ENCODE results near the gene TBC1D10A.
A peak's percentile ranks its signal among the peaks of the same experiment; 100 is the strongest.

Gene TBC1D10A

DNA sequence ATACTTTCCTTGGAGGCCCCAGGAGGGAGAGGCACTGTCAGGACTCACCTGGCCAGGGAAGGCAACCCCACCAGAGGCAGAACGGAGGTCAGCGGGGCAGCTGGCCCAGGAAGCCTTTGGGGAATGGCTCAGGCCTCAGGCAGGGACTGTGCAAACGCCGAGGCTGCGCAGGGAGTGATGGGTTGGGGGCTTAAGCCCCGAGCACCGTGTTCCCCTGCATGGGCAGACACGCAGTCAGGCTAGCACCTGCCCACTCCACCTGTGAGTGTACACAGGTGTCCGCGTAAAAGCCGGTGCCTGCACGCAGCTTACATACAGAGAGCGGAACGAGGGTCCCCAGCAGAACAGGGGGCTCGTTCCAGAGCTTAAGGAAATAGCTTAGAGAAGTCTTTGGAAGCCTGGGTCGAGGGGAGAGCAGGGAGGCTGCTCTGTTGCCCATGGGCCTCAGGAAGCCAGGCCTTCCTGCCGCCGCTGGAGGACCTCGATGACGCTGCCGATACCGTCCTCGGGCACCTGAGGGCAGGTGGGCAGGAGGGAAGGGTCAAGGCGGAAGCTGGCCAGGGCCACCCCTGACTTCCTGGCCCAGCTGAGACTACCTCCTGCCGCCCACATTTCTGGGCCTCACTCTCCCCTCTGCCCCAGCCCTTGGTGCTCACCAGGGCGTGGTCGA, 41.4 kb downstream of the TBC1D10A start:
- no peak for DNase-seq

DNA sequence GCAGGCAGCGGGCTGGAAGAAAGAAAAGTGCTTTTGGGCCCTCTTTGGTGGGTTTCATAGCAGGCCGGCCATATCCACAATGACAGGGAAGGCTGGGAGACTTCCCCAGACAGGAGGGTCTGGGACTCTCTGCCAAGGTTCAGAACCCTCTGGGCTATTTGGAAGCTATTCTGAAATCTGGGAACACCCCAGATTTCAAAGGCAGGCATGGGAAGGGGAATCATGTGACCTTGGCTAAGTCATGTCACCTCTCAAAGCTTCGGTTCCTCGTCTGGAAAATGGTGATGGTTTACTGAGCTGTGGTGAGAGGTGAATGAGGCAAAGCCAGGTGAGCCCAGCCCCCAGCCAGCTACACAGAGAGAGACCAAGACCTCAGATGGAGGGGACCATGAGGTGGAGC, 42.1 kb downstream of the TBC1D10A start:
- no peak for DNase-seq

DNA sequence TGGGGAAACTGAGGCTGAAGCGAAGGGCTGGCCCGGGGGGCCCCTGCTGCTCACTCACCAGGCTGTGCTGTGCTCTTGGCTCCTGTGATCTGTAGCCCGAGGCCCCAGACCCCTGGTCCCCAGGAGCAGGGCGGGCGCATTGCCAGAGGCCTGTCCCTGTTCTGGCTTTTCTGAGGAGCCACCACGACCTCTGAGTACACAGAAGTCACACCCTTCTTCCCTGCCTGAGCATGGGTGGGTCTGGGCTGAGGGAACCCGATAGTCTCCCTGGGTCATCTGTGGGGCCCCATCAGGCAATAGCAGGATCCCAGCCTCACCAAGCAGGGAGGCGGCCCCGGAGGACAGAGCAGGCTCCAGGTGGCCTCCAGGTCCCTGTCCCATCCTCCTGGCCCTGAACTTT, 42.6 kb downstream of the TBC1D10A start:
- no peak for DNase-seq

DNA sequence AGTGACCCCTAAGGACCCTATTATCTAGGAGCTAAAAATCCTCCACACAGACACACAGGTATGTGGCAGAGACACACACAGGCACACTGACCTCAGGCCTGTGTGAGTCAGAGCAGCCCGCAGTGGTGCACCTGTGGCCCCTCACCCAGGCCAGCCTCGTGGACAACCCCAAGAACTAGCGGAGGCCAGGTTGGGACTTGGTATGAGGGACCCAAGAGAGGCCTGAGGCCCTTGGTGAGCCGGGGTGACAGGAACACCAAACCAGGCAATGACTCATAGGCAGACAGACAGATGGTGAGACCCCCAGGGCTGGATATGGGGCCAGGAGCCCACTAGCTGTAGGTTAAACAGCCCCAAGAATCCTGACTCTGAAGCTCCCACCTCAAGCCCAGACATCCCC, 43.4 kb downstream of the TBC1D10A start:
- no peak for DNase-seq

DNA sequence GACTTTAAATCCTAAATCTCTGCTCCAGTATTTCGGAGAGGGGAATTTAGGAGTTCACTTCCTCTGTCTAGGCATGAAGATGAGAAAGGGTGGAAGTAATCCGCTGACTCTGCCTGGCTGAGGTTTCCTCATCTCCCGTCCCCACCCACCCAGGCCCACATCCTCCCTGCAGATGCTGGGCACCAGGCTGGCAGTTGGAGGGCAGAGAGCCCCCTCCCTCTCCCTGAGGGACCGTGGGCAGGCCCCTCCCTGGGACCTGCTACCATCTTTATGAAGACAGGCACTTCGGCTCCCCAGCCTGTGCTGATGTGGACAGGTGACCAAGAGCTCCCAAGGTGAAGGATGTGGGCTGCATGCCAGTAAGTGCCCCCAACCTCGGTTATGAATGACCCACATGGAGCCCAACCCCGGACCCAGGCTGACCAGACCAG, 44.1 kb downstream of the TBC1D10A start:
- DNase-seq = no peak

DNA sequence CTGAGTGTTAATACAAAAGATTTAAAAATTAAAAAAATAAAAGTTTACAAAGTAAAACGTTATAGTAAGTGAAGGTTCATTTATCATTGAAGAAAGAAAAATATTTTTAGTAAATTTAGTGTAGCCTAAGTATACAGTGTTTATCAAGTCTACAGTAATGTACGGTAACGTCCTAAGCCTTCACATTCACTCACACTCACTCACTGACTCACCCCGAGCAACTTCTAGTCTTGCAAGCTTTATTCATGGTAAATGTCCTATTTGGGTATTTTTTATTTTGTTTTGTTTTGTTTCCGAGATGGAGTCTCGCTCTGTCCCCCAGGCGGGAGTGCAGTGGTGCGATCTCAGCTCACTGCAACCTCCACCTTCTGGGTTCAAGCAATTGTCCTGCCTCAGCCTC, 46.2 kb downstream of the TBC1D10A start:
- DNase-seq = no peak

DNA sequence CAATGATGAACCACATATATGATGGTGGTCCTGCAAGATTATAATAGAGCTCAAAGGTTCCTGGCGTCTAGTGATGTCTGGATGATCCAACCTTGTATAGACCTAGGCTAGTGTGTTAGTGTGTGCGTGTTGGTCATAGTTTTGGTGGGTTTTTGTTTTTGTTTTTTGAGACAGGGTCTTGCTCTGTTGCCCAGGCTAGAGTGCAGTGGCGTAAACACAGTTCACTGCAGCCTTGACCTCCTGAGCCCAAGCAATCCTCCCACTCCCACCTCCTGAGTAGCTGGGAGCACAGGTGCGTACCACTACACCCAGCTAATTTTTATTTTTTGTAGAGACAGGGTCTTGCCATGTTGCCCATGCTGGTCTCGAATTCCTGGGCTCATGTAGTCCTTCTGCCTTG, 46.8 kb downstream of the TBC1D10A start:
- DNase-seq = no peak

DNA sequence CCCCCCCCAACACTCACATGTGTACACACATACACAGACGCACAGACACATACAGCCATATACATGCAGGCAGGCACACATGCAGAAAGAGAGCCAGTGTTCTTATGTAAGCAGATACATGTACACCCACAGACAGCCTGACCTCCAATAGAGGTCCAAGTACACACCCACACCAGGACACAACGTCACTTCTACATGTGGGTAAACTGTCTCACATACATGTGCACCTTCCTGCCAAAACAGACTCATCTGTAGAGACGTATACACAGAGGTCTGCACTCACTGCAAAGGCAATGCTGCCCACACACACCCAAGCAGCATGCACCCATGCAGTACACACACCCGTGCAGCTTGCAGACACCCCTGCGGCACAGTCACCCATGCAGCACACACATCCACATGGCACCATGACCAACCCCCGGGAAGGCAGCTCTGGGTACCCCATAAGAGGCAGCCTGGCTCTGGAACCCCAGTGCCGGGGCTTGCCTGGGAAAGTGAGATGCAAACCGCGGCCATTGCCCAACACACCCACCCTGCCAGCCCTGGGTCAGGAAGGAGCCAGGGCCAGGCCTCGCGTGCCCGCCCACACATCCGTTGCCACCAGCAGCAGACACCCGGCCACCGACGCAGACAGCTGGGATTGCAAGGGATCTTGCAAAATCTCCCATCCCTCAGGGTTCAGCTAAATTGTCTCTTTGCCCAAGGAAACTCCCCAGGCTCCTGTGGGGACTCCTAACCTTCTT, 47.5 kb downstream of the TBC1D10A start:
- DNase-seq = no peak

DNA sequence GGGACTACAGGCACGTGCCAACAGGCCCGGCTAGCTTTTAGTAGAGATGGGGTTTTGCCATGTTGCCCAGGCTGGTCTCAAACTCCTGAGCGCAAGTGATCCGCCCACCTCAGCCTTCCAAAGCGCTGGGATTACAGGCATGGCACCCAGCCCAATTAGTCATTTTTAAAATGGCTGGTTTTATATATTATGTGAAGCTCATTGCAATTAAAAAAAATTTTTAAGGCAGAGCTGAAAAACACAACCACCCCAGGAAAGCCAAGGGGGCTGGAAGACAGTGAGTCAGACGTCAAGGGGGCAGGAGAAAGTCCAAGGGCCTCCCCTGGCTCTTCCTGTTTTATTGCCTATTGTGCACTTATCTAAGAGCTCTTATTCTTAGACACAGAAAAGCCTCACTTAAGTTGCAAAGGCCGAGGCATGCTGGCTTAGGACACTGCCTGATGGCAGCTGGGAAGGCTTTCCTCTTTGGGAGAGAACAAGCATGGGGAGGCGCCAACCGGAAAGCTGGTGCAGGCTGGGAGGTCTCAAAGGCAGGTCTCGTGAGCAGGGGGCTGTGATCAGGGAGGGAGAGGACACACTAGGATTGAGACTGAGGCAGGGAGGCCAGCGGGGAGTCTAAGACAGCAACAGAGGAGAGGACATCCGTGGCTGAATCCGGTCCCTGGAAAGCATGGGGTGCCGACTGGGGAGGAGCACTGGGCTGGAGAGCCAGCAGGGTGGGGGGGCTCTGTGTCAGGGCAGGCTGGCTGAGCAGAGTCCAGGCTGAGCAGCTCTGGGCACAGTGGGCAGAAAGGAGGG, 49.0 kb downstream of the TBC1D10A start:
- no peak for DNase-seq

DNA sequence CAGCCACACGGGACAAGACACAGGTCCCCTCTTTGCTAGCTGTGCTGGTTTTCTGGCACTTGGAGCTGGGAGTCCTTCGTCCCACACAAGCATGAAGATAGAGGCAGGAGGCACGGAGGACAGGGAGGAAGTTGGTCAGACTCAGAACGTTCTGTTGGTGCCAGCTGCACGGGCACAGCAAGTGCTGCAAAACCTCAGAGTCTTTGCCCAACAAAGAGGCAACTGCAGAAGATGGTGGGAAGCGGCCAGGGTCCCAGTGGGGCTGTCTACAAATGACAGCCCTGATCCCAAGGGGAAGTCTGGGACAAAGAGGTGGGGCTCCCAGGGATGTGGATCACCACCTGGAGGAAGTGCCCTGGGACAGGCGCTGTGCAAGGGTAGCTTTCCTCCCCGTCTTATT, 50.7 kb downstream of the TBC1D10A start:
- no peak for DNase-seq

DNA sequence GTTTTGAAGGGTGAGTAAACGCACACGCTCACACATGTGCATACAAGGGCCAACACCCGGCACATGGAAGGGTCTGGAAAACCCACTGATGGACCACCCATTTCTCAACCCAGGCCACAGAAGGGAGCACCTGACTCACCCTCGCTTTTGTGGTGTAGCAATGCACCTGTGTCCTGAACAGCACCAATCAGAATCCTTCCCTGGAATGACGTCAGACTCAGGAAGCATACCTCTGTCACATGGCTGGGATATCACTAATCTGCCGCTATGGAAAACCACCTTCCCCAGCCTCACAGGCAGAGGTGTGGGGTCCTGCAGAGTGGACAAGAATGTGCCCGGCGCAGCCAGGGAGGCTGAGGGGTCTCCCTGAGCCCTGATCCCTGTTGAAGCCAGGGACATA, 51.1 kb downstream of the TBC1D10A start:
- no peak for DNase-seq

DNA sequence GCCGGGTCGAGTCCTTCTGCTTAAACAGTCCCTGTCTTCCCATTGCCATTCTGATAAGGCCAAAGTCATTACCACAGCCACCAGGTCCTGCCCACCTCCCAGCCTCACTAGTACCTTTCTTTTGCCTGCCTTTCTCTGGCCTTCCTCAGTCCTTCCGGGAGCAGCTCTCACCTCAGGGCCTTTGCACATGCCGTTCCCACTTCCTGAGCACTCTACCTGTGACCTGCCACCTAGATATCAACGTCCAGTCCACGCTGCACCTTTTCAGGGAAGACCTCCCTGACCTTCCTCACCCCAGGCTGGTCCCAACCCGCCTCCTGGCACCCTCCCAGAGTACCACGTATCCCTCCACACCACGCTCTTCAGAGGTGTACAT, 52.3 kb downstream of the TBC1D10A start:
- DNase-seq = no peak

DNA sequence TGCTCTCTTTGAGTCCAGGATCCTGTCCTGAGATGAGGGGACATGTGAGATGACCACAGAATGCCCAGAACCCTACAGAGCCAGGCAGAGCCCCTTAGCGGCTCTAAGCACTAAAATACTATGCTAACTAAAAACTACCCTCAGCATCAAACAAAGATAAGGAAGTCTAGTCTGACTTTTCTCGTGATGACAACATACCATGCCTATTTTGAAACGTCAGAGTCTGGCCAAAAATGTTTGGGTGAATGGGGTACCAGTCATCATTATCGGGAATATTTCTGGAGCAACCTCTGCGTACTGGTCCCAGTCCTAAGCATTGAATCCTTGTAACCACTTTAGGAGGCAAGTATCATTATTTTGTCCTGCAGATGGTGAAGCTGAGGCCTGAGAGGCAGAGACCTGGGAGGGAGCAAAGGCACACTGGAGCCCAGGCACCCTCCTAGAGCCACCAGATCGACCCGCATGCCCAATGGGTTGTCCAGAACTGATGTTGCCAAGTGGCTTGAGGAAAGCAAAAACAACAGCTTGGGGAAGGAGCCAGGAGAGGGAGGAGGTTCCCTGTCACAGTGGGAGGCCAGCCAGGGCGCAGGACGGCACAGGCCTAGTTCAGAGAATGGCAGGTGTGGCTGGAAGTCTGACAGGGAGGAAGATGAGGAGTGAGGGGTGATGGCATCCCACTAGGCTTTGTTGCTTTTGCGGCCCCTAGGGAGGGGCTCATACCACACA, 52.9 kb downstream of the TBC1D10A start:
- no peak for DNase-seq

DNA sequence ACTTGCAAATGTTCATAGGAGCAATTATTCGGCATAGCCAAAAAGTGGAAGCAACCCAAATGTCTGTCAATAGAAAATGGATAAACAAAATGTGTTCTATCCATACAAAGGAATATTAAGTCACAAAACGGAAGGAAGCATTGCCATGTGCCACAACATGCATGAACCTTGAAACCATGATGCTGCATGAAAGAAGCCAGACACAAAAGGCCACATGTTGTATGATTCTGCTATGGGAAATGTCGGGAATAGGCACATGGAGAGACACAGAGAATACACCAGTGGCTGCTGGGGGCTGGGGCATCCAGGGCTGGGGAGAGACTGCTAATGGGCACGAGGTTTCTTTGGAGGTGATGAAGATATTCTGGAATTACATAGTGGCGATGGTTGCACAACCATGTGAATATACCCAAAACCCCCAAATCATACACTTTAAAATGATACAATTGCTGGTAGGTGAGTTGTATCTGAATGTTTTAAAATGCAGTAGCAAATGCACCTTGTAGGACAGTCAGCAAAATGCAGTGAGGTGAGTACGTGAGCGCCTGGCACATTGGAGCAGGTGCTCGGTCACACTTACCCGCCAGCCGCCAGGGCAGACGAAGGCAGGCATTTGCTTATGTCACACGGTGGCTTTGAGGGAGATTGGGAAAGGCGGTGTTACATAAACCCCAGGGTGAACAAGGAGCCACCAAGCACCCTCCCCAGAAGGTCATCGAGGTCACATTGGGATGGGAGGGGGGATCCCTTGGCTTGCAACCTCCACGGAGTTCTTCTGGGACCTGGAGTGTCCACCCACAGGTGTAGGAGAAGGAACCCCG, 53.8 kb downstream of the TBC1D10A start:
- no peak for DNase-seq

DNA sequence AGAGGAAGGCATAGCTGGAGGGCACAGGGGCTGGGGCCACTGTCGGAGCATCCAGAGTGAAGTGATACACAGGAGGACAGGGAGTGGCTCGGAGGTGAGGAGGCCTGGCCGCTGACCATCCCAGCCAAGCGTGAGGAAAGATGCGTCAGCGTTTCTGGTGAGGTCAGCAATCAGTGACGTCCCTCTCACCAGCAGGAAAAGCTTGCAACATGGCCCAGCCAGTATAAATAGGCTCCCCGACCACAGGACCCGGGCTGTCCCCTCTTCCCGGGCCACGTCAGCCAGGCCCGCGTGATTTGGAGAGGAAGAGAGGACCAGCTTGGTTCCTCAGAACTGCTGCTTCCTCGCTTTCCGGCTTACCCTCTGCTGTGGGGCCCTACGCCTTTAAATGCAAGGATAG, 55.9 kb downstream of the TBC1D10A start:
- DNase-seq = no peak

DNA sequence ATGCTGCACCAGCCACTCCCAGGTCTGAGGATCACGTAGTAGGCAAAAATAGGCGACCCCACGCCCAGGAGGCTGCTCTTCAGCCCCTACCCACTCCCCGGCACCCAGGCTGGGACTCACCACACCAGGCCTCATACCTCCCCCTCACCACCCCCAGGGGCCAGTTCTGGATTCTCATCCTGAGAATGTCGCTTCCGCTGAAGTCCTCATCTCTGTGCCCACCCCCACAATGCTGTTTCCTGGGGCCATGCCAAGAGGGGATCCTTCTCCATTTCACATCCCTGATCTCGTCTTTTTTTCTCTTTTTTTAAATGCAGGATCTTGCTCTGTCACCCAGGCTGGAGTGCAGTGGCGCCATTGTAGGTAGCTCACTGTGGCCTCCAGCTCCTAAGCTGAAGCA, 58.4 kb downstream of the TBC1D10A start:
- no peak for DNase-seq

DNA sequence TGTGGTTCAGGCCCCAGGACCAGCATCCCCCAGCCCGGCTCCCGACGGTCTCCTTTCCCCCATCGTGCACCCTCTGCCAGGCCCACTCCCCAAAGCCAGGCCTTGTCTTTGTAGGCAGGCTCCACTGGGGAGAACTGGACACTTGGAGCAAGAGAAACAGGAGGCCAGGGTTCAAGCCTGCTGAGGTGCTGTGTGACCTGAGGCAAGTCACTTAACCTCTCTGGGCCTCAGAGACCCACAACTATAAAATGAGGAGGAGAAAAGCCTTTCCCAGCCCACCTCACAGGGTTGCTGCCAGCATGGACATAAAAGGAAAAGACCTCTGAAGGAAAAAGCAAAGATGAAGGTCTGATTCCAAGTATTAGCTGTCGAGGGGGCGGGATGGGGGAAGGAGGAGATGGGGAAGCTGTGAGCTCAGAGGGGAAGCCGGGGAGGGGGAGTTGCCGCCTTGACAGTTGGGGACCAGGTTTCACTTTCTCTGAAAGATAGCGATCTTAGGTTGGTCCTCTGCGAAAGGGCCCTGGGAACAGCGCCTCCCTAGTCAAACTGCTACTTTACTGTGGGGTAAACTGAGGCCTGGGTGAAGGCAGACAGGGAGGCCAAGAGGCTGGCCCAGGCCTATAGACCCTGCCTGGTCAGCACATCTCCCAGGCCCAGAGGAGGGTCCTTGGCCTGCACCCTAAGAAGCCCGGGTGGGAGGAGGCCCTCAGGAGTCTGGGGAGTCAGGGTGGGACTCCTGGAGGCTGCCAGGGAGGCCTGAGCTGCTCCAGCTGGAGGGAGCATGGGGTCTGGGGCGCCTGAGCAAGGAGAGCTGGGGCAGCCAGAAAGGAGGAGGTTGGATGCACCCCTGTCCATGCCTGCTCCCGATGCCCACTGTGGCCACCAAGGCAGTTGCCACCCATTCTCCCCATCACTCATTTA, 59.1 kb downstream of the TBC1D10A start:
- DNase-seq = peak; percentile 75

DNA sequence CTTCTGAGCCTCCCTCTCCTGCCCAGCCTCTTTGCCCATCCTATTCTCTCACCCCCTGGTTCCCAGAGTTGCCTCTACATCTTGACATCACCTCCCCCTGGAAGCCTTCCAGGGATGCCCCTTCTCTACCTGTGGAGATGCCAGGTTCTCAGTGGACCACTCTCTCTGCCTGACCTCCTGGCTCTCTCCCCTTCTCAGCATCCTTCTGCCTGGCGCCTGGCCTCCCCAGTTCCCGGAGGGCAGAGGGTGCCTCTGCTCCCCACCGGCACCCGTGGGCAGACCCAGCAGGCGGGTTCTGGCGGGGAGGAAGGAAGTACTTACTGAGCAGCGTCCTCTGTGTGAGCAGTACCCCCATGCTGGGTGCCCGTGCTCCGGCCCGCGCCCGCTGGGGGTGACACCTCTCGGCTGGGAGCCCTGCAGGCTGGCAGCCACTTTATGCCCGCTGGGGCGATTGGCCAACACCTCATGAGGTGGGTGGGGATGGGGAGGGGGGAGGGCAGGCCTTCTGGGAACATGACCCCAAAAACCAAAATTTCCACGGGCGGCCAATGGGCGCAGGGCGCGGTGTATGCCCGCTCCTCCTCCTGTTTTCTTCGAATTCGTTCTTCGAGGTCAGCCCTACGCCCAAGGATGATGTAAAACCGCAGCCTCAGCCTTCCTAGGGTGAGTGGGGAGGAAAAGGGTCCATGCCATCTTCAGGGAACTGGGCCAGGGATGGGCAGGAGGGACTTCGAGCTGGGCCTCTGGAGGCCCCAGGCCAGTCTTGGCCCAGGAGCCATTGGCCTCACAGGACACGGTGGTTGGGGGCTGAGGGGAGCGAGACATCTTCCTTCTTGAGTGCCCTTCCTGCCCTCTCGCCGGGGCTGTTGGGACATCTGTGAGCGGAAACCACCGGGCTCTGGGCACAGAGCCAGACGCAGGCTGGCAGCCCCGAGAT, 60.0 kb downstream of the TBC1D10A start, which contains the start of gene OSM:
Gene OSM (minus strand): TSS at position 407 of the 937 bp plus-strand sequence. CDS start 52 bp downstream, at position 355.
- peak; percentile 86 for DNase-seq

DNA sequence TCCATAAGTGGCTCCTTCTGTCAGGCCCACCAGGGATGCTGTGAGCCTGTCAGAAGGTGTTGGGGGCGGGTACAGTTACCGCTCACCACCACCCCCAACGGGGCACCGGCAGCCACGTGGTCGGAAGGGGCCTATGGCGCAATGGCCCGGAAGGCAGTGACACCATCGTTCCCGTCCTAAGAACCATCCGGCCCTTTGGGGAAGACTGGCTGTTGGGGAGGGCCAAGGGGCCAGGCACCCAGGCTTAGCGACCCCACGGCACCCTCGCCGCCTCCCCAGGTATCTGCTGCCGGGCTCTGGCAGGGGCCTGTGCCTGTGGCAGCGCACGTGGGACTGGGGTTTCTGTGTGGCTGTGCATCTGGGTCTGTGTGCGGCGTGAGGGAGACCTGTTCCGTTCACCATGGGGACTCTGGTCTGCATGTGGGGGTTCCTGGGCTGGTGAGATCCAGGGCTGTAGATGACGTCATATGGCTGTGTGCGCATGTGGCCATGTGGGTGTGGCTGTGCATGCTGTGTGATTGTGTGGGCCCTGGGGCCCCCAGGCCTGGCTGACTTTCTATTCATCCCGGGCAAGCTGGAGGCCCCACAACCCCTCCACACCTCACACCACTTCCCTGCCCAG, 60.8 kb downstream of the TBC1D10A start:
- DNase-seq = peak; percentile 92
